Fibroblast of lung (primary cell): ENCODE measurements around the gene SLC5A4.

ENCODE experiments used
- EZH2 ChIP-seq: IDR thresholded peaks from 2 replicates; pipeline ENCODE4 v1.5.1; 2012; ENCODE audit warnings: low read length, control low read depth, mild to moderate bottlenecking; ENCODE audit errors: missing control alignments
- TF ChIP-seq, protein P1 (sequence below), 2 donors: IDR thresholded peaks in 1 of 2; conservative IDR thresholded peaks in 1 of 2; 1 replicate in 1 of 2; 2 replicates in 1 of 2; pipeline ENCODE4 v1.5.1; 2011 to 2012; ENCODE audit warnings: low read length in 2 of 2, control low read depth in 1 of 2, inconsistent platforms in 1 of 2, low read depth in 1 of 2, mild to moderate bottlenecking in 1 of 2

DNA sequence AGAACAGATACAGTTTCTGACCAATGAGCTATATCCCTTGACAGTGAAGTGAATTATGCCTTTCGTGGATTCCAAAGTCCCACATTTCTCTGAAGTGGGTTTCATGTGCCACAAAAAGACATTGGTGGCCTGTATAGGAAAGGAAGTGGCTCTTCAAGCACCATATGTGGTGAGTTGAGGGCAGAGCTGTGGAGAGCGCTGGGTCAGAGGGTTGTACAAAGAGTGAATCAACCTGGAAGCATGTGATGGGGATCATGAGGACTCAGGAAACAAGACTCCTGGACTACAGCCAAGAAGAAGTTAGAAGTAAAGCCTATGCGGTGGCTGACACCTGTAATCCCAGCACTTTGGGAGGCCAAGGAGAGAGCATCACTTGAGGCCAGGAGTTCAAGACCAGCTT is 579 bp upstream of the SLC5A4 start:
- TF ChIP-seq, protein P1, sequence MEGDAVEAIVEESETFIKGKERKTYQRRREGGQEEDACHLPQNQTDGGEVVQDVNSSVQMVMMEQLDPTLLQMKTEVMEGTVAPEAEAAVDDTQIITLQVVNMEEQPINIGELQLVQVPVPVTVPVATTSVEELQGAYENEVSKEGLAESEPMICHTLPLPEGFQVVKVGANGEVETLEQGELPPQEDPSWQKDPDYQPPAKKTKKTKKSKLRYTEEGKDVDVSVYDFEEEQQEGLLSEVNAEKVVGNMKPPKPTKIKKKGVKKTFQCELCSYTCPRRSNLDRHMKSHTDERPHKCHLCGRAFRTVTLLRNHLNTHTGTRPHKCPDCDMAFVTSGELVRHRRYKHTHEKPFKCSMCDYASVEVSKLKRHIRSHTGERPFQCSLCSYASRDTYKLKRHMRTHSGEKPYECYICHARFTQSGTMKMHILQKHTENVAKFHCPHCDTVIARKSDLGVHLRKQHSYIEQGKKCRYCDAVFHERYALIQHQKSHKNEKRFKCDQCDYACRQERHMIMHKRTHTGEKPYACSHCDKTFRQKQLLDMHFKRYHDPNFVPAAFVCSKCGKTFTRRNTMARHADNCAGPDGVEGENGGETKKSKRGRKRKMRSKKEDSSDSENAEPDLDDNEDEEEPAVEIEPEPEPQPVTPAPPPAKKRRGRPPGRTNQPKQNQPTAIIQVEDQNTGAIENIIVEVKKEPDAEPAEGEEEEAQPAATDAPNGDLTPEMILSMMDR (conservative IDR thresholded peaks at IDR 0.05 in 1 of 2, IDR thresholded peaks at IDR 0.05 in 1 of 2; ENCODE audit: low read depth in 1 of 2, low read length in 2 of 2): no peak
- TF ChIP-seq EZH2: no peak
